Endodermal cell (in vitro differentiated cells): ENCODE results near the gene TBCD. TPM values are rescaled to one million over a fixed set of nuclear protein-coding genes. Genes with fewer than 3 reads are reported as not detected.

ENCODE experiments used
- DNase-seq: peaks from one replicate; pipeline ENCODE4 v3.0.0-alpha.2; 2017
- H3K27ac ChIP-seq: 2 replicates; pipeline ENCODE4 v1.5.1; 2013; ENCODE audit warnings: mild to moderate bottlenecking, low read depth, low read length, moderate library complexity
- H3K27me3 ChIP-seq: 2 replicates; pipeline ENCODE4 v1.6.1; 2013; ENCODE audit warnings: mild to moderate bottlenecking, low read length, moderate library complexity; ENCODE audit not compliant: insufficient read depth, control insufficient read depth, poor library complexity, severe bottlenecking
- H3K36me3 ChIP-seq: 2 replicates; pipeline ENCODE4 v1.7.0; 2013; ENCODE audit warnings: mild to moderate bottlenecking, low read length, moderate library complexity; ENCODE audit not compliant: control insufficient read depth, insufficient read depth
- H3K4me1 ChIP-seq: one replicate; pipeline ENCODE4 v1.7.0; 2013; ENCODE audit warnings: low read length; ENCODE audit not compliant: control insufficient read depth, insufficient read depth
- H3K4me3 ChIP-seq: 2 replicates; pipeline ENCODE4 v1.5.1; 2013; ENCODE audit warnings: mild to moderate bottlenecking, low read length, moderate library complexity
- H3K9ac ChIP-seq: 2 replicates; pipeline ENCODE4 v1.6.1; 2013; ENCODE audit warnings: mild to moderate bottlenecking, low read length, moderate library complexity; ENCODE audit not compliant: poor library complexity, severe bottlenecking; ENCODE audit errors: extremely low read depth
- H3K9me3 ChIP-seq: 2 replicates; pipeline ENCODE4 v1.6.1; 2013; ENCODE audit warnings: mild to moderate bottlenecking, low read length, moderate library complexity; ENCODE audit not compliant: control insufficient read depth
- H3K27ac Mint-ChIP-seq: 2 replicates; pipeline ENCODE4 v1.8.0; 2020; ENCODE audit warnings: mixed read lengths
- H3K27me3 Mint-ChIP-seq: 2 replicates; pipeline ENCODE4 v1.8.0; 2021; ENCODE audit warnings: mild to moderate bottlenecking, mixed read lengths; ENCODE audit not compliant: insufficient read depth
- H3K36me3 Mint-ChIP-seq: 2 replicates; pipeline ENCODE4 v1.8.0; 2020; ENCODE audit warnings: low read depth, mixed read lengths
- H3K4me1 Mint-ChIP-seq: 2 replicates; pipeline ENCODE4 v1.8.0; 2020; ENCODE audit warnings: mixed read lengths
- H3K4me3 Mint-ChIP-seq: 2 replicates; pipeline ENCODE4 v1.8.0; 2020; ENCODE audit warnings: mild to moderate bottlenecking, moderate library complexity, mixed read lengths
- H3K9me3 Mint-ChIP-seq: 2 replicates; pipeline ENCODE4 v1.8.0; 2020; ENCODE audit warnings: mild to moderate bottlenecking, mixed read lengths
- WGBS, 2 experiments: methylation state at CpG; one replicate each; pipeline versions ENCODE4 v1.1.5 to v1.1.7; 2013; ENCODE audit warnings: missing lambda C conversion rate in 2 of 2, mixed read lengths in 1 of 2; ENCODE audit not compliant: insufficient coverage in 1 of 2, insufficient read length in 1 of 2; 5-methylcytosine and 5-hydroxymethylcytosine counted together
- total RNA-seq, 2 donors: library from RNA; stranded (reverse); fragmentation: NEBNext Ultra II Directional in 1 of 2; extraction: Animal tissue kit (Norgen Biotek cat#: 25700) in 1 of 2; gene quantifications; 2 replicates in 1 of 2; 3 replicates in 1 of 2; pipeline ENCODE4 v1.2.1, GENCODE V29; 2021
- TF ChIP-seq, protein P1 (sequence below): fragments of 200-600 bp; sonication (generic); conservative IDR thresholded peaks from 2 replicates; pipeline ENCODE4 v1.5.0; 2021; ENCODE audit warnings: antibody characterized with exemption, mild to moderate bottlenecking

TBCD gene
- total RNA-seq, 2 donors from 2014 or later: 107 TPM

DNA sequence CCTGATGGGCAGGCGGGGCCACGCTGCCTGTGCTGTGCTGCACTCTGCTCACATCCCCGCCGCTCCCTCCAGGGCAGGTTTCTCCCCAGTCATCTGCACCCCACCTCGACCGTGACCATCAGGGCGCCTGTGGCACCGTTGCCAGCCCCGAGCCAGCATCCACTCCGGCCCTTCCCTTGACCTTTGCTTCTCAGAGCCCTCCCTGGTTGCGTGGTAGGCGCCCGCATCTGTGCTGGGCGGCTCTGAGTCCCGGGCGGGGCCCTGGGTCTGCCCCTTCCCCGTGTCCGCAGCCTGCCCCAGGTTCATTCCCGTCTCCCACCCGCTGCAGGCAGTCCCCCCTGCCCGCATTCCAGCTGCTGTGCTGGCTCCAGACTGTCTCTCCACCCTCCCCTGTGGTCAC, 54.8 kb downstream of the TBCD start:
- no peak overlapping the region for H3K27ac Mint-ChIP-seq
- 94 to 97% methylated on average over 10 to 21 of the region's 21 CpGs for WGBS, 2 experiments
- no peaks in the 10 kb centered on the region for H3K27me3 Mint-ChIP-seq
- H3K4me3 Mint-ChIP-seq: no peak overlapping the region
- TF ChIP-seq, protein P1, sequence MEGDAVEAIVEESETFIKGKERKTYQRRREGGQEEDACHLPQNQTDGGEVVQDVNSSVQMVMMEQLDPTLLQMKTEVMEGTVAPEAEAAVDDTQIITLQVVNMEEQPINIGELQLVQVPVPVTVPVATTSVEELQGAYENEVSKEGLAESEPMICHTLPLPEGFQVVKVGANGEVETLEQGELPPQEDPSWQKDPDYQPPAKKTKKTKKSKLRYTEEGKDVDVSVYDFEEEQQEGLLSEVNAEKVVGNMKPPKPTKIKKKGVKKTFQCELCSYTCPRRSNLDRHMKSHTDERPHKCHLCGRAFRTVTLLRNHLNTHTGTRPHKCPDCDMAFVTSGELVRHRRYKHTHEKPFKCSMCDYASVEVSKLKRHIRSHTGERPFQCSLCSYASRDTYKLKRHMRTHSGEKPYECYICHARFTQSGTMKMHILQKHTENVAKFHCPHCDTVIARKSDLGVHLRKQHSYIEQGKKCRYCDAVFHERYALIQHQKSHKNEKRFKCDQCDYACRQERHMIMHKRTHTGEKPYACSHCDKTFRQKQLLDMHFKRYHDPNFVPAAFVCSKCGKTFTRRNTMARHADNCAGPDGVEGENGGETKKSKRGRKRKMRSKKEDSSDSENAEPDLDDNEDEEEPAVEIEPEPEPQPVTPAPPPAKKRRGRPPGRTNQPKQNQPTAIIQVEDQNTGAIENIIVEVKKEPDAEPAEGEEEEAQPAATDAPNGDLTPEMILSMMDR: no peak
- H3K36me3 Mint-ChIP-seq: peaks cover 32% of the 10 kb centered on the region
- DNase-seq: no peak
- H3K4me1 Mint-ChIP-seq: no peaks in the 10 kb centered on the region
- H3K9me3 Mint-ChIP-seq: peaks cover 13% of the 10 kb centered on the region
- Histone ChIP-seq H3K9me3 (no peaks in the 10 kb centered on the region), H3K27ac (no peak overlapping the region), H3K27me3 (no peaks in the 10 kb centered on the region), H3K4me1 (no peaks in the 10 kb centered on the region), H3K36me3 (peaks cover 17% of the 10 kb centered on the region), H3K4me3 (no peak overlapping the region), H3K9ac (no peak overlapping the region)

DNA sequence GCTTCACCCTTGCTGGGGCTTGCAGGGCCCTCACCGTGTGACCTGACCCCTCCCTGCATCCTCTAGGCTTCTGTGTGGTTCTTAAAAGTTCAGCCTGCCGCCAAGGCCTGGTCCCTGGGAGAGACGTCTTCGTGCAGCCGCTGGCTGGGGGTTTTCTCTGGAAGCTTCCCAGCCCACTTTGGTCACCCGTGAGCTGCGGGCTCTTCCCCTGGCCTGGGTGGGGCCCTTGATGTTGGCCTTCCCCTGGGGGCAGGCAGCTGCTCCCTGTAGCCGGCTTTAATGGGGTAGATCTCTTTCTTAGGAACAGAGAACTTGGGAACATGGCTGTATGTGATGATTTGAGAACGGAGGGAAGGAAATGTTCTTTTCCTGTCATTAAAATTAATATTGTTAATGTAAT, 55.2 kb downstream of the TBCD start:
- DNase-seq: no peak
- H3K4me3 ChIP-seq: no peak overlapping the region
- H3K9ac ChIP-seq: no peak overlapping the region
- H3K9me3 ChIP-seq: no peaks in the 10 kb centered on the region
- H3K36me3 ChIP-seq: peaks cover 17% of the 10 kb centered on the region
- H3K4me1 Mint-ChIP-seq: no peaks in the 10 kb centered on the region
- no peaks in the 10 kb centered on the region for H3K4me1 ChIP-seq
- TF ChIP-seq, protein P1: no peak
- 94 to 96% methylated on average over 9 of the region's 9 CpGs for WGBS, 2 experiments
- no peak overlapping the region for H3K27ac Mint-ChIP-seq
- H3K27ac ChIP-seq: no peak overlapping the region
- H3K9me3 Mint-ChIP-seq: peaks cover 9% of the 10 kb centered on the region
- peaks cover 27% of the 10 kb centered on the region for H3K36me3 Mint-ChIP-seq
- H3K27me3 ChIP-seq: no peaks in the 10 kb centered on the region
- H3K4me3 Mint-ChIP-seq: no peak overlapping the region
- no peaks in the 10 kb centered on the region for H3K27me3 Mint-ChIP-seq

DNA sequence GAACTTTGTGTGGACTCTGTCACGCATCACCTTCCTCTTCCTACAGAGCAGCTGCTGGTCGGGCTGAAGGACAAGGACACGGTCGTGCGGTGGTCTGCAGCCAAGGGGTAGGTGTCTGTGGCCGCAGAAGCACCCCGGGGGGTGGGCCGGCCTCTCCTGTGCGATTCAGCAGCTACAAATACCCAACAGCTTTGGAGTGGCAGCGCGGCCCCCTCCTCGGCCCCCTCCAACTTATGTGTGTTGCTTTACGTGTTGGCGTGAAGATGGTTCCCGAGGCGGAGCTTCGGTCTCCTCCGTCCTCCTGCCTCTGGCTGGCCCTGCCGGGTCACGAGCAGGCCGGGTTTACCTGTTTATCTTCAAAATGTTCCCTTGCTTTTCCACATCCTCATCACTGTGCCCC, 55.7 kb downstream of the TBCD start:
- Mint-ChIP-seq H3K4me1 (no peaks in the 10 kb centered on the region), H3K27me3 (no peaks in the 10 kb centered on the region), H3K9me3 (peaks cover 4% of the 10 kb centered on the region), H3K36me3 (peaks cover 27% of the 10 kb centered on the region), H3K4me3 (no peak overlapping the region), H3K27ac (no peak overlapping the region)
- Histone ChIP-seq H3K27me3 (no peaks in the 10 kb centered on the region), H3K36me3 (peaks cover 17% of the 10 kb centered on the region), H3K4me3 (no peak overlapping the region), H3K4me1 (no peaks in the 10 kb centered on the region), H3K27ac (no peak overlapping the region), H3K9me3 (no peaks in the 10 kb centered on the region), H3K9ac (no peak overlapping the region)
- TF ChIP-seq, protein P1: no peak
- 94 to 96% methylated on average over 18 to 21 of the region's 21 CpGs for WGBS, 2 experiments
- no peak for DNase-seq
